Activated T-cell treated with anti-CD3 and anti-CD28 coated beads, Interleukin-2, amount 50 U/mL, for 24 hours (primary cell): Measurements from ENCODE around the gene CKB.

Experiments
- DNase-seq: peaks from one replicate; pipeline ENCODE4 v3.0.0-alpha.2; 2020
- H3K27ac Mint-ChIP-seq: 2 replicates; pipeline ENCODE4 v1.8.0; 2020; ENCODE audit warnings: mild to moderate bottlenecking, mixed read lengths
- H3K27me3 Mint-ChIP-seq: 2 replicates; pipeline ENCODE4 v1.8.0; 2020; ENCODE audit warnings: mixed read lengths
- H3K36me3 Mint-ChIP-seq: 2 replicates; pipeline ENCODE4 v1.8.0; 2020; ENCODE audit warnings: low read depth, mixed read lengths
- H3K4me1 Mint-ChIP-seq: 2 replicates; pipeline ENCODE4 v1.8.0; 2020; ENCODE audit warnings: low read depth, mixed read lengths
- H3K4me3 Mint-ChIP-seq: 2 replicates; pipeline ENCODE4 v1.8.0; 2020; ENCODE audit warnings: mild to moderate bottlenecking, moderate library complexity, mixed read lengths
- H3K9me3 Mint-ChIP-seq: 2 replicates; pipeline ENCODE4 v1.8.0; 2020; ENCODE audit warnings: mixed read lengths

CKB gene

GRCh38 chr14:103488071-103488470 lies 34.6 kb downstream of the CKB start:
- Mint-ChIP-seq H3K27ac (peak overlapping the region; percentile 23), H3K27me3 (no peaks in the 10 kb centered on the region), H3K4me1 (no peaks in the 10 kb centered on the region), H3K9me3 (no peaks in the 10 kb centered on the region), H3K36me3 (peaks cover 74% of the 10 kb centered on the region), H3K4me3 (no peak overlapping the region)
- DNase-seq = no peak

- Mint-ChIP-seq H3K9me3 (no peaks in the 10 kb centered on the region), H3K4me1 (peaks cover 9% of the 10 kb centered on the region), H3K27ac (peak overlapping the region; percentile 37), H3K4me3 (no peak overlapping the region), H3K36me3 (peaks cover 76% of the 10 kb centered on the region), H3K27me3 (no peaks in the 10 kb centered on the region)
- DNase-seq = no peak
Observed at GRCh38 chr14:103485504-103485903, 37.1 kb downstream of the CKB start.

GRCh38 chr14:103483600-103483999 lies 39.0 kb downstream of the CKB start:
- DNase-seq = no peak

DNA sequence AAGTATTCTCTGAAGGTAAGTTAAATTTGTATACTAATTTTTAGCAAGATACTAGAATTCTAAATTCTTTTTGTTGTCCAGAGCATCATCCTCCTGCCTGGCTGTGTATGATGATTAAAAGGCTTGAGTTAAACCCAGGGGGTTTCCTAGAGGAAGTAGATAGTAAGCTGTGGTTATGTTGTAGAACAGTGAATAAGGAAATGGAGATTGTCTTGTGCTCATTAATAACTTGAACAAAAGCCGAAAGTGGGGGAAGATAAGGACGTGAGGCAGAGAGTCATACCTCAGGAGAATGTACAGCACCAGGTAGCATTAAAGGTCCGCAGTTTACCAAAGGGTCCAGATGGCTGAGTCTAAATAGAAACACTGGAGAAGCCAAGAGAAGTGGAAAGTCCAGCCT lies 42.0 kb downstream of the CKB start:
- DNase-seq = no peak
- H3K36me3 Mint-ChIP-seq = peaks cover 84% of the 10 kb centered on the region

More at GRCh38 chr14:103483600-103483999, 39.0 kb downstream of the CKB start:
- no peak overlapping the region for H3K4me3 Mint-ChIP-seq
- H3K9me3 Mint-ChIP-seq = no peaks in the 10 kb centered on the region
- H3K36me3 Mint-ChIP-seq = peaks cover 76% of the 10 kb centered on the region
- peaks cover 21% of the 10 kb centered on the region for H3K4me1 Mint-ChIP-seq
- H3K27ac Mint-ChIP-seq = no peak overlapping the region
- H3K27me3 Mint-ChIP-seq = no peaks in the 10 kb centered on the region

DNA sequence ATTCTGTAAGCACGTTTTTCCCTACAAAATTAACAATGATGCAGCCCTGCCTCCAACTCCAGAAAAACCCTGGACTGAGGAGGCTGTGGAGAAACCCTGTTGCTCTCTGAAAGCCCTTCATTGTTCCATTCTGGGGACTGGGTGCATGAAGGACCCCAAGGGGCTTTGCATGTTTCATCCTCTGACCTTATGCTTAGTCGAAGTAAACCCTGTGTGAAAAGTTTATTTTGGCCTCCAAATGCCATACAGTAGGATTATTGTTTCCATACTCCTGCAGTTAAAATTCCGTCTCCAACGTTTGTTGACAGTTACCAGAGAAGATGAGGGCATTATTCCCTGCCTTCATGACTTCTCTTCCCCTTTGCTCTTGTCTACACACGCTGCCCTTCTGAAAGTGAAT lies 46.0 kb downstream of the CKB start:
- Mint-ChIP-seq H3K27ac (no peak overlapping the region), H3K36me3 (peaks cover 89% of the 10 kb centered on the region), H3K9me3 (no peaks in the 10 kb centered on the region), H3K27me3 (no peaks in the 10 kb centered on the region), H3K4me1 (peaks cover 21% of the 10 kb centered on the region), H3K4me3 (no peak overlapping the region)
- DNase-seq = no peak

More for the DNA sequence above, 42.0 kb downstream of the CKB start:
- Mint-ChIP-seq H3K27ac (peak overlapping the region; percentile 42), H3K9me3 (no peaks in the 10 kb centered on the region), H3K27me3 (no peaks in the 10 kb centered on the region), H3K4me1 (peaks cover 21% of the 10 kb centered on the region), H3K4me3 (no peak overlapping the region)

- H3K9me3 Mint-ChIP-seq = no peaks in the 10 kb centered on the region
- H3K27ac Mint-ChIP-seq = peak overlapping the region; percentile 24
- no peak overlapping the region for H3K4me3 Mint-ChIP-seq
- no peaks in the 10 kb centered on the region for H3K27me3 Mint-ChIP-seq
- peaks cover 88% of the 10 kb centered on the region for H3K36me3 Mint-ChIP-seq
- DNase-seq = peak; percentile 7
- H3K4me1 Mint-ChIP-seq = peaks cover 17% of the 10 kb centered on the region
Observed at GRCh38 chr14:103476065-103476464, 46.6 kb downstream of the CKB start.

GRCh38 chr14:103474893-103475292 lies 47.7 kb downstream of the CKB start:
- no peaks in the 10 kb centered on the region for H3K9me3 Mint-ChIP-seq

GRCh38 chr14:103472939-103473338 lies 49.7 kb downstream of the CKB start:
- Mint-ChIP-seq H3K4me3 (no peak overlapping the region), H3K27me3 (no peaks in the 10 kb centered on the region), H3K9me3 (no peaks in the 10 kb centered on the region), H3K36me3 (peaks cover 88% of the 10 kb centered on the region), H3K4me1 (no peaks in the 10 kb centered on the region), H3K27ac (no peak overlapping the region)
- DNase-seq = no peak

More at GRCh38 chr14:103474893-103475292, 47.7 kb downstream of the CKB start:
- Mint-ChIP-seq H3K27me3 (no peaks in the 10 kb centered on the region), H3K4me3 (no peak overlapping the region), H3K27ac (peak overlapping the region; percentile 26), H3K36me3 (peaks cover 88% of the 10 kb centered on the region), H3K4me1 (peaks cover 6% of the 10 kb centered on the region)
- no peak for DNase-seq
